ENCODE measurements around the gene FSTL3.
"Not testable (repeated sequence)": the region's sequence is repeated elsewhere in the genome, so short reads cannot be mapped to it uniquely, and the experiment has no call there.

Gene FSTL3

DNA sequence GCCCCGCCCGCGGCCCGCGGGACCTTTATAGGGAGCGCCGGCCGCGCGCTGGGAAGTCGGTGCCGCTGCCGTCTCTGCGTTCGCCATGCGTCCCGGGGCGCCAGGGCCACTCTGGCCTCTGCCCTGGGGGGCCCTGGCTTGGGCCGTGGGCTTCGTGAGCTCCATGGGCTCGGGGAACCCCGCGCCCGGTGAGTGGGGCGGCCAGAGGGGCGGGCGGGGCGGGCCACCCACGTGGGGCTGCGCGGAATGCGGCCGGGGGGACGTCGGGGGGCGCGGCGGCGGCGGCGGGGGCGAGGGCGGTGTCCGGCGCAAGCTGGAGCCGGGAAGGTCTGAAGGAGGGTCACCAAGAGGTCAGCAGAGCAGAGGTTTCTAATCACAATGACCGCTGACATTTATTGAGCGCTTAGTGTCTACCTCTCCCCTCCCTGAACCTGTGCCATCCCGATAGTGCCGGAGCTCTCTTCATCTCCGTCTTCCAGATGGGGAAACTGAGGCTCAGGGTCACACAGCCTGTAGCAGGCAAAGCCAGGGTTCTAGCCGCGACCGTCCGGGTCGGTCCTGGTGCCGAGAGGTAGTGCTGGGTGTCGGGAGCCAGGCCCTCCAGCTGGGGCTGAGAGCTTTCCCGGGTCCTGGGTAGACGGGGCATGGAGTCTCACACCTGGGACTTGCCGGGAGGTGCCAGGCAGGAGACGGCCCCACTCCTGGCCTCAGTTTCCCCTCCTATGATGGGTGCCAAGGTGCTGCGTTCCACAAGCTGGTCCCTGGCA, at the start of gene FSTL3:
Gene FSTL3 (plus strand): TSS at position 54 of the 767 bp plus-strand sequence. CDS start 32 bp downstream, at position 86.
- DNase-seq (ENCODE audit: low read depth, low spot score) = no peak

GRCh38 chr19:626566-626965, 49.6 kb upstream of the FSTL3 start:
- DNase-seq (ENCODE audit: low read depth, low spot score) = not testable (repeated sequence)

DNA sequence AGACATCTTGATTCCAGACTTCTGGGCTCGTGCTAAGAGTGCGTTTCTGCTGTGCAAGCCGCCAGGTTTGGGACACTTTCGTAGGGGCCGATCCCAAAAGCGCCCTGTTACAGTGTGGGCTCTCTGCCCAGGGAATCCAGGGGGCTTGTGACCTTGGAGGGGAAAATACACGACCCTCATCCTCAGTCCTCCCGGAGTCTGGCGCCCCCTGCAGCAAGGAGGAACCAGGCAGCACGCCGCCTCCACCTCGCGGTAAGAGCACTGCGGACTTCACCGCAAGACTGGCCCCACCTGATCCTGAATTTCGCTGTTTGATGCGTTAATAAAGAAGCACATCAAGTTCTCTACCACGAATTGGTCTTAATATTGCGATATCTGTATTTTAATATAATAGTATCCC, 48.0 kb upstream of the FSTL3 start:
- DNase-seq (ENCODE audit: low read depth, low spot score) = no peak

GRCh38 chr19:629515-629914, 46.7 kb upstream of the FSTL3 start:
- not testable (repeated sequence) for DNase-seq (ENCODE audit: low read depth, low spot score)

DNA sequence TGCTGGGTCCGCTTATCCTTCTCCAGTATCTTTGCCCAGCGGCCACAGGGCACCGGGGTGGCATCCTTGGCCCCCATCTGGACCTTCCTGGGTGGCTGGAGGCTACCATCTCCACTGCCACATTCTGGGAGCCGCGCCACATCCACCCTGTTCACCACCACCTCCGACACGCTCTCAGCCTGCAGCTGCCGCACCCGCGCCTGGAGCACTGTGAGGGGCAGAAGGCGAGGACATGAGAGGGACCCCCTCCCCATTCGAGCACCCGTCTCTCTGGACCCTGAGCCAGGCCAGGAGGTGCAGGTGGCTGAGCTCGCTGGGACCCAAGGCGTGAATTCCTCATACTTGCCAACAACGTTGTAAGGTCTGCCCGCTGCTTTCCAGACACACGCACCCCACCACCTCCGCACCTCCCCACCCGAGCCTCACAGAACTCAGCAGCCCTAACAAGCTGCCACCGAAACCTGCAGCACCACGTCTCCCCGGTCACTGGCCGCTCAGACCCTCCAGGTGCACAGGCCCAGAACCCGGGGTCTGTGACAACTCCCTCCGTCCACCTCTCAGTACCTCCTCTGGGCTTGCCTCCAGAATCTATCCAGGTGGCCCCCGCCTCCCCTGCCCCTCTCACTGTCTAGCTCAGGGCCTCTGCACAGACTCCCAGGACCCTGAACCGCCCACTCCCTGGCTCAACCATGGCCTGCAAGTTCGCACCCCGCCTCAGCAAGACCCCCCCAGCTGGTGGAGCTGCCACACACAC, 46.1 kb upstream of the FSTL3 start:
- no peak for DNase-seq (ENCODE audit: low read depth, low spot score)

DNA sequence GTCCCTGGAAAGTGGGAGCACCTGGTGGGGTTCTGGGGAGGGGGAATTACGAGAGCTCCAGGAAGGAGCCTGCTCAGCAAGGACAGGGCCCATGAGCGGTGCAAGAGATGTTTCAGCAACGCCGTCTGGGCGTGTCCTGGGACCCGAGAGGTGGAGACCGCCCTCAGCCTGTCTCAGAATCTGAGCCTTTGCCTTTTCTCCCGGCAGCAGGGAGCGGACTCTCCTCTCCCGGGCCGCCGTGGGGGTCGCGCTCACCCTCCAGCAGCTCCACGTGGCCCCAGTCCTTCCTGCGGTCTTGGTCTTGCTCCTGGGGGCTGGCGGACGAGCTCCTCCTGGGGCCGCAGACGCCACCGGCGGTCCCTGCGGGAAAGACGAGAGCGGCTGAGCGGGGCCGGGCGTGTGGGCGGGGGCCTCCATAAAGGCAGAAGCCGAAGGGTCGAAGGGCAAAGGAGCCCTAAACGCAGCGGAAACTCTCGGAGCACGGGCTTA, 43.6 kb upstream of the FSTL3 start:
- no peak for DNase-seq (ENCODE audit: low read depth, low spot score)

GRCh38 chr19:633068-633785, 43.0 kb upstream of the FSTL3 start, which contains the start of gene POLRMT:
Gene POLRMT (minus strand): TSS chr19:633537. CDS start chr19:633512, 25 bp downstream.
- DNase-seq (ENCODE audit: low read depth, low spot score) = peak; percentile 90

GRCh38 chr19:633786-634639, 42.2 kb upstream of the FSTL3 start:
- no peak for DNase-seq (ENCODE audit: low read depth, low spot score)

DNA sequence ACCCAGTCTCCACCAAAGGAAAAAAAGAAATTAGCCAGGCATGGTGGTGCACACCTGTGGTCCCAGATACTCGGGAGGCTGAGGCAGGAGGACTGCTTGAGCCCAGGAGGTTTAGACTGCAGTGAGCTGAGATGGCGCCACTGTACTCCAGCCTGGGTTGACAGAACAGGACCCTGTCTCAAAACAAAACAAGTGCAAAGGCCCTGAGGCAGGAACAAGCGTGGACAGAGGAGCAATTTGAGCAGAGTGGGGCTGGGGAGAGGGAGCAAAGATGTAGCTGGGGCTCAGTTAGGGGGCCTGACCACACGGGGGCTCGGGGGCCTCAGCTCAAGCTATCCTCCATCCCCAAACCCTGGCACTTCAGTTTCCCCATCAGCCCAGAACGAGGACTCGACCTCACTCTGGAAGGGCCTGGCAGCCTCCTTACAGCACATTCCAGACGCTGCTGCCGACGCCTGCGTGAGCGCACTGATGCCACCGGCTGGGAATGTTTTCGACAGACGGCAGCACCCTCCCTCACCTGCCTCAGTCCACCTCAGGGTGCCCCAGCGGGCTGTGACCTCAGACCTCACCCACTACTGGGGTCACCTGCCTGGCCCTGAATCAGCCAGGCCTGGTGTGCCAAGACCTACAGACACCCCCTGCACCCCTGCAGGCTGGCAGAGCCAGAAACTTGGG, 41.1 kb upstream of the FSTL3 start:
- DNase-seq (ENCODE audit: low read depth, low spot score) = no peak

GRCh38 chr19:638906-639252, 37.3 kb upstream of the FSTL3 start:
- no peak for DNase-seq (ENCODE audit: low read depth, low spot score)

DNA sequence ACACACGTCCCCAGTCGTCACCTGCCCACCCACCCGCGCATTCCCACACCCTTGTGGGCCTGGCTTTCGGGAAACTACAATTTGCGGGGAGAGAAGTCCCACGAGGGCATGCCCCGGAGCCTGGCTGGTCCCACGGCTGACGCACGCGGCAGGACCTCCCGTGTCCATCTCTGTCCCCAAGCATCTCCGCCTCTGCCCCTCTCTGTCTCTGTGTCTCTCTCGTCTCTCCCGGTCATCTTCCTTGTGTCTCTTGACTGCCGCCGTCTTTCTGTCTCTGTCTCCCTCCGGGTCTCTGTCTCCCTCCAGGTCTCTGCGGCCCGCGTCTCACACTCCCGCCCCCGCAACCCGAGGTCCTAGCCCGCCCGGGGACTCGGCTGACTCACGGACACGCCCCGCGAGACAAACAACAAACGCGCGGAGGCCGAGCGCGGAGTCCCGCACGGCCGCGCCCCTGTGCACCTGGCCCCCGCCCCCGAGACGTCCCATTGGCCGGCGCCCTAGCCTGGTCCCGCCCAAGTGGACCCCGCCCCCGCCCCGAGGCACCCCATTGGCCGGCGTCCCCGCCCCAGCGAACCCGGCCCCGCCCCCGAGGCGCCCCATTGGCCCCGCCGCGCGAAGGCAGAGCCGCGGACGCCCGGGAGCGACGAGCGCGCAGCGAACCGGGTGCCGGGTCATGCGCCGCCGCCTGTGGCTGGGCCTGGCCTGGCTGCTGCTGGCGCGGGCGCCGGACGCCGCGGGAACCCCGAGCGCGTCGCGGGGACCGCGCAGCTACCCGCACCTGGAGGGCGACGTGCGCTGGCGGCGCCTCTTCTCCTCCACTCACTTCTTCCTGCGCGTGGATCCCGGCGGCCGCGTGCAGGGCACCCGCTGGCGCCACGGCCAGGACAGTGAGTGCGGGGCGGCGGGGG, 36.7 kb upstream of the FSTL3 start, which contains the start of gene FGF22:
Gene FGF22 (plus strand): TSS at position 627 of the 908 bp plus-strand sequence. CDS start 47 bp downstream, at position 674.
- DNase-seq (ENCODE audit: low read depth, low spot score) = no peak

DNA sequence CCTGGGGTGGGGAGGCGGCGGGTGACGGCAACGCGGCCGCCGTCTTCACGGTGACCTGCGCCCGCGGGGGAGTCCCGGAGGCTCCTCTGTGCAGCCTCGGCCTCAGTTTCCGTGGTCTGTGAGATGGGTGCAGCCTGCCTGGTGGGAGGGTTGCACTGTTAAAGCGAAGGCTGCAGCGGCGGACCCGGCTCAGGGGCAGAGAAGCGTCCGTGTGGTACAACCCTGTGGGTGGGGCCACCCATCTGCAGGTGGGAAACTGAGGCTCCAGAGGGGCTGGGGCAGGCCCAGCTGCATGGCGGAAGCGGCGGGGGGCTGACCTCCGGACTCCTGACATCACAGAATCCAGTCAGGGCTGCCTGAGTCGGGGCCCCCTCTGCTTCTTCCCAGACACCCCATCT, 36.0 kb upstream of the FSTL3 start:
- DNase-seq (ENCODE audit: low read depth, low spot score) = no peak

DNA sequence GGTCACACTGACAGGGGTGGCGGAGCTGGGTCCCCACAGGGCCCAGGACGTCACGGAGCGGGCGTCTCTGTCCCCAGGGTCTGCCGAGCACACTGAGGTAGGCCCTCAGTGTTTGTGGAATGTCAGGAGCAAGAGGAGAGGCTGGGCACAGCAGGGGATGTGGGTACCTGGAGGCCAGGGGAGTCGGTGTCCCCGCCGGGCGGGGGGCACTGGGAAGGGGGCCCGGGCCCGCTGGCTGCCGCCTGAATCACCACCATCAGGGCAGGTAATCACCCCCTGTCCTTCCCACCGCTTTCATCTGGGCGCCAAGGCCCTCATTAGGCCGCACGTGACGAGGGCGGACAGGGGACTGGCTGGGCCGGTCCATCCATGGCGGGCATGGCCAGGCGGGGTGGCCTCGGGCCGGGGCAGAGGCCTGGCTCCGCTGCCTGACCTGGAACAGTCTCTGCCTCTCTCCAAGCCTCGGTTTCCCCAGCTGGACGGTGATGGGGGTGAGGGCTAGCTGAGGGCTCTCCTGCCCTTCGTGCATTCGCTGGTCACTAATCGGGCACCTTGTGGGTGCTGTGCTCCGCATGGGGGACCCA, 35.5 kb upstream of the FSTL3 start:
- DNase-seq (ENCODE audit: low read depth, low spot score) = no peak

DNA sequence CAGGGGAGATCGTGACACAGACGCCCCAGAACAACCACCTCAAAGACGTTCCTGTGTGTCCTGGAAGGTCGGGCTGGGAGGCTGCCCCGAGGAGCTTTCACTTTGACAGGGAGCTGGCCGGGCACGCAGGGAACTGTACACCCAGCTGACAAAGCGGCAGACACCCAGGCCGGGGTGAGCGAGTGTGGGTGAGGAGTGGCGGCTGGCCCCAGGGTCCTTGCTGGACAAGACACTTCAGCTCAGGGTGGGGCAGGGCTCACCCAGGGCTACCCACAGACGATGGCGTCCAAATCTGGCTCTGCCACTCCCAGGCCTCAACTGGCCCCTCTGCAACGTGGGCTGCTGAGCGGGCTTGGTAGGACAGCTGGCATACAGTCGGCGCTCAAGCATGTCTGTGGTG, 34.5 kb upstream of the FSTL3 start:
- no peak for DNase-seq (ENCODE audit: low read depth, low spot score)

GRCh38 chr19:642767-643727, 33.1 kb upstream of the FSTL3 start:
- DNase-seq (ENCODE audit: low read depth, low spot score) = no peak

DNA sequence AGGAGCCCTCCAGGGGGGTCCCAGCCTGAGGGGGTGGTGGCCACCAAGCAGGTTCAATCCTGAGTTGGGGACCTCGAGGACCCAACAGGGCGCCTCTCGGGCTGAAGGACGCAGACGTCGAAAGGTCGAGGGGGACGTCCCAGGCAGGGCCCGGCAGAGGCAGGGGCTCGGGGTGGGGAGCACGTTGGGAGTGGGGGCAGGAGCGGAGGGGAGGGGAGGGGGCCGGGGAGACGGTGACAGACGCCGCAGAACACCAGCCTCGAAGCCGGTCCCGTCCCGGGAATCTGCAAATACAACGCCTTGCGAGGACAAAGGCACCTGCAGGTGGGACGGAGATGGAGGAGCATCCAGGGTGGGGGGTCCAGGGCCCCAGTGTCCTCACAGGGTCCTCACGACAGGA, 32.5 kb upstream of the FSTL3 start:
- DNase-seq (ENCODE audit: low read depth, low spot score) = no peak

DNA sequence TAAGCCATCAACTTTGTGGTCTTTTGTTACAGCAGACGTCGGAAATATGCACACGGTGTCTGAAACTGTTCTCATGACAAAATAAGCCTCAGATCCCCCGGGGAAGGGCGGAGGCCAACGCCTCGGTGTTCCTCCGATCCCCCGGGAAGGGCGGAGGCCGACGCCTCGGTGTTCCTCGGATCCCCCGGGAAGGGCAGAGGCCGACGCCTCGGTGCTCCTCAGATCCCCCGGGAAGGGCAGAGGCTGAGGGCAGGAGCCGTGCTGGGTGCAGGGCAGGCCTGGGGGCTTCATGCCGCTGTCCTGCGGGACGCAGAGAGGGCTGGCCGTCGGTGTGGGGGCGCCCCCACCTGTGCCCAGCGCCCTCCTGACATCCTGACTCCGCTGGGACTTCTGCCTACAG, 31.8 kb upstream of the FSTL3 start:
- DNase-seq (ENCODE audit: low read depth, low spot score) = no peak

- DNase-seq (ENCODE audit: low read depth, low spot score) = no peak
Observed at GRCh38 chr19:644789-645188, 31.4 kb upstream of the FSTL3 start.

Measured in iPS DF 19.7 (cell line).